ENCODE measurements around the gene STXBP3. TPM values are rescaled to one million over a fixed set of nuclear protein-coding genes. Genes with fewer than 3 reads are reported as not detected.
A peak's percentile ranks its signal among the peaks of the same experiment; 100 is the strongest.

The STXBP3 gene
- total and polyA plus RNA-seq, 9 of the 15 experiments (the other 6 are each of a cell fraction or from before 2014, with no cell fraction given): 32.5 to 52.5 (median 39.2) TPM

DNA sequence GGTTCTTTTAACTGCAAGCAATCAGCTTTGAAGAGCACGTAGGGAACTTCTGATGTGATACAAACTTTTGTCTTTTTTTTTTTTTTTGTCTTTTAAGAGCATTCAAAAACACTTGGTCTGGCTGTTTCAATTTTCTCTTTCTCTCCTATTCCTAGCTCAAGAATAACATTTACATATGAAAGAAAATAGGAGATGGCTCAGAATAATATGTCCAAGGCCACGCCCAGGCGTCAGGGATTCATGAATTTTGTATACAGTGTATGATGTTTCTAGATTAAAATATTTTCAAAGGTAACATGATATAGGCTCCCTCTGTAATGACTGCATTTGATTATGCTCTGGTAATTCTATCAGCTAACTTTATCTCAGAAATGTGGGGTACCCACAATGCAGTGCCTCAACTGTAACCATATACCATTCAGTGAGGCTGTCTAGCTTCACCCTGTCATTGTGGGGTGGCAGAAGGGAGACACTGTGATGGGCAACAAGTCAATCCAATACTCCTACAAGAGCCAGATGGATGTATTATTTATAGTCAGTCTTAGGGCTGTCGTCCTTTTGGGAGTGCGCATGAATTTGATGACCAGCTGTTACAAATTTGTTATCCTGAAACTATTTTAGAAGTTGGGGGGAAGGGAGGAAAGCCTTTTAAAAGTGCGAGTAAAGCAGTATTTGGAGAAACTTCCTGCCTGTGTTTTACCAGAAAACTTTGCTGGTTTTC is 111.9 kb downstream of the STXBP3 start:
- ChIA-PET POLR2A (interaction anchor here (1.2 to 1.4 kb wide), 2 partner anchors 12 to 13 kb away, joined by 3 to 4 read pairs; no protein-coding TSS in a partner anchor), CTCF (ENCODE audit: low intra/inter-chr PET ratio) (no interaction called here)
- in situ Hi-C loops (cut with MboI): no loop called here
- no peaks in the 10 kb centered on the region for H3K79me2 ChIP-seq (ENCODE audit: control insufficient read depth, insufficient read depth, low read length)
- H2AFZ ChIP-seq (ENCODE audit: low read depth, low read length): peak overlapping the region; percentile 60; the same call in 1 of the 2 replicates
- H3K9ac ChIP-seq (ENCODE audit: insufficient read depth in 1 of 2, low read depth in 2 of 2, low read length in 2 of 2): no peak overlapping the region
- H4K20me1 ChIP-seq (replicated peaks; ENCODE audit: control insufficient read depth, insufficient read depth, low read length): no peaks in the 10 kb centered on the region
- no peak overlapping the region for H3K4me3 ChIP-seq
- BruUV-seq (replicated peaks): no TSS peak
- DNase-seq (ENCODE audit: extremely low read depth in 1 of 4, low spot score in 3 of 4): no peak
- no peaks in the 10 kb centered on the region for H3K36me3 ChIP-seq (ENCODE audit: control insufficient read depth, insufficient read depth, low read length)
- no peak for ATAC-seq
- no peaks in the 10 kb centered on the region for H3K4me1 ChIP-seq (replicated peaks in 1 of 2; ENCODE audit: control insufficient read depth in 2 of 2, insufficient read depth in 2 of 2, low read length in 2 of 2)
- 29% methylated on average over 6 of the region's 6 CpGs for WGBS (ENCODE audit: insufficient coverage, low coverage, missing lambda C conversion rate)
- H3K9me1 ChIP-seq (ENCODE audit: control insufficient read depth, insufficient read depth, low read length): no peaks in the 10 kb centered on the region
- H3K27ac ChIP-seq (ENCODE audit: extremely low read depth, low read depth, low read length): no peak overlapping the region
- FAIRE-seq: no peak
- intact Hi-C loops (cut with micrococcal nuclease): no loop called here
- TF ChIP-seq MED1 (CRISPR knock-in tag; IDR thresholded peaks at IDR 0.05; ENCODE audit: borderline replicate concordance) (no peak), ZBED1 (IDR thresholded peaks at IDR 0.05) (no peak), HNRNPH1 (optimal IDR thresholded peaks at IDR 0.05; ENCODE audit: low read depth, low read length) (no peak), KLF13 (tag; IDR thresholded peaks at IDR 0.05; ENCODE audit: borderline replicate concordance, low read depth) (no peak), NBN (IDR thresholded peaks at IDR 0.05; ENCODE audit: low read depth) (no peak), KLF10 (CRISPR knock-in tag; IDR thresholded peaks at IDR 0.05) (no peak), PHB (CRISPR knock-in tag; IDR thresholded peaks at IDR 0.05) (no peak), PHB2 (IDR thresholded peaks at IDR 0.05; ENCODE audit: low read depth) (no peak), STAT5B (CRISPR knock-in tag; IDR thresholded peaks at IDR 0.05) (no peak), HEY1 (CRISPR knock-in tag; IDR thresholded peaks at IDR 0.05; ENCODE audit: borderline replicate concordance) (no peak), RB1 (IDR thresholded peaks at IDR 0.05; ENCODE audit: low read depth) (no peak), EGR1 (conservative IDR thresholded peaks at IDR 0.05) (no peak)
- TF ChIP-seq, protein P1, sequence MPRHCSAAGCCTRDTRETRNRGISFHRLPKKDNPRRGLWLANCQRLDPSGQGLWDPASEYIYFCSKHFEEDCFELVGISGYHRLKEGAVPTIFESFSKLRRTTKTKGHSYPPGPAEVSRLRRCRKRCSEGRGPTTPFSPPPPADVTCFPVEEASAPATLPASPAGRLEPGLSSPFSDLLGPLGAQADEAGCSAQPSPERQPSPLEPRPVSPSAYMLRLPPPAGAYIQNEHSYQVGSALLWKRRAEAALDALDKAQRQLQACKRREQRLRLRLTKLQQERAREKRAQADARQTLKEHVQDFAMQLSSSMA (CRISPR knock-in tag; IDR thresholded peaks at IDR 0.05): no peak
- TF ChIP-seq, protein P2, sequence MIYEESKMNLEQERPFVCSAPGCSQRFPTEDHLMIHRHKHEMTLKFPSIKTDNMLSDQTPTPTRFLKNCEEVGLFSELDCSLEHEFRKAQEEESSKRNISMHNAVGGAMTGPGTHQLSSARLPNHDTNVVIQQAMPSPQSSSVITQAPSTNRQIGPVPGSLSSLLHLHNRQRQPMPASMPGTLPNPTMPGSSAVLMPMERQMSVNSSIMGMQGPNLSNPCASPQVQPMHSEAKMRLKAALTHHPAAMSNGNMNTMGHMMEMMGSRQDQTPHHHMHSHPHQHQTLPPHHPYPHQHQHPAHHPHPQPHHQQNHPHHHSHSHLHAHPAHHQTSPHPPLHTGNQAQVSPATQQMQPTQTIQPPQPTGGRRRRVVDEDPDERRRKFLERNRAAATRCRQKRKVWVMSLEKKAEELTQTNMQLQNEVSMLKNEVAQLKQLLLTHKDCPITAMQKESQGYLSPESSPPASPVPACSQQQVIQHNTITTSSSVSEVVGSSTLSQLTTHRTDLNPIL (CRISPR knock-in tag; IDR thresholded peaks at IDR 0.05): no peak
- H3K9me3 ChIP-seq (replicated peaks; ENCODE audit: control insufficient read depth, insufficient read depth, low read depth, low read length): no peaks in the 10 kb centered on the region
- no peak overlapping the region for H3K4me2 ChIP-seq (ENCODE audit: insufficient read depth, low read length)
- peaks cover 0 to 3% of the 10 kb centered on the region in 2 experiments; a peak in 3 of 5 replicates for H3K27me3 ChIP-seq (ENCODE audit: control insufficient read depth in 2 of 2, insufficient read depth in 2 of 2, low read length in 2 of 2)
